ENCODE data around the gene SDK2. TPM values are rescaled to one million over a fixed set of nuclear protein-coding genes. Genes with fewer than 3 reads are reported as not detected.
A peak's percentile ranks its signal among the peaks of the same experiment; 100 is the strongest.

SDK2 gene
- total and polyA plus RNA-seq, 3 experiments from 2014 or later = 0.35 to 0.54 (median 0.44) TPM

DNA sequence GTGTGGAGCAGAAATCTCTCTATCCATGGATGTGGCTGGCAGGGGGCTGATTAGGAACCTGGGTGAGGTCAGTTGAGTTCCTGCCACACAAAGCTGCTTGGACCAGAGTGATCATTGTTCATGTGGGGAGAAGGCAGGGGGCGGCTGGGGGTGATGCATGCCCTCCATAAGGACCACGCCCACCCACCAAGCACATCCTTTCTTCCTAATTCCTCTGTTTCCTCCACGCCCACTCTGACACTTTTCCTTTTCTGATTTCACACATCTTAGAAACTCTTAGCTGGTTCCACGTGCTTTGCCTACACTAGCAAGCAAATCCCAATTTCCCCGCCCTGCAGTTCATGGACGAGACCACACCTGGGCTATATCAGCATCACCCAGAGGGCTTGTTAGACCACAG, 108.5 kb downstream of the SDK2 start:
- POLR2A ChIA-PET = no interaction called here
- H3K36me3 ChIP-seq (ENCODE audit: insufficient read depth, low read length) = no peaks in the 10 kb centered on the region
- Mint-ChIP-seq H3K4me1 (no peaks in the 10 kb centered on the region), H3K27me3 (no peaks in the 10 kb centered on the region), H3K27ac (peak overlapping the region in 1 of 8 donors; percentile 84), H3K36me3 (no peaks in the 10 kb centered on the region), H3K9me3 (no peaks in the 10 kb centered on the region), H3K4me3 (no peak overlapping the region)
- no peak overlapping the region for H3K4me3 ChIP-seq (ENCODE audit: low read length)
- H3K27ac ChIP-seq (ENCODE audit: low read depth, low read length) = no peak overlapping the region
- DNase-seq = no peak
- H3K27me3 ChIP-seq (ENCODE audit: insufficient read depth, low read length, poor library complexity, severe bottlenecking) = no peaks in the 10 kb centered on the region
- no peaks in the 10 kb centered on the region for H3K4me1 ChIP-seq (ENCODE audit: insufficient read depth, low read length)
- CTCF ChIA-PET = no interaction called here
- no peaks in the 10 kb centered on the region for H3K9me3 ChIP-seq (ENCODE audit: low read length)

- H3K4me3 ChIP-seq (ENCODE audit: low read length) = no peak overlapping the region
- H3K27ac ChIP-seq (ENCODE audit: low read depth, low read length) = no peak overlapping the region
- Mint-ChIP-seq H3K9me3 (no peaks in the 10 kb centered on the region), H3K27me3 (no peaks in the 10 kb centered on the region), H3K4me3 (no peak overlapping the region), H3K36me3 (no peaks in the 10 kb centered on the region), H3K27ac (peak overlapping the region in 1 of 8 donors; percentile 28), H3K4me1 (no peaks in the 10 kb centered on the region)
- ChIA-PET CTCF (no interaction called here), POLR2A (no interaction called here)
- H3K4me1 ChIP-seq (ENCODE audit: insufficient read depth, low read length) = no peaks in the 10 kb centered on the region
- no peak for DNase-seq
- H3K9me3 ChIP-seq (ENCODE audit: low read length) = no peaks in the 10 kb centered on the region
- no peaks in the 10 kb centered on the region for H3K36me3 ChIP-seq (ENCODE audit: insufficient read depth, low read length)
- H3K27me3 ChIP-seq (ENCODE audit: insufficient read depth, low read length, poor library complexity, severe bottlenecking) = no peaks in the 10 kb centered on the region
Observed at GRCh38 chr17:73534209-73534909, 109.9 kb downstream of the SDK2 start.

DNA sequence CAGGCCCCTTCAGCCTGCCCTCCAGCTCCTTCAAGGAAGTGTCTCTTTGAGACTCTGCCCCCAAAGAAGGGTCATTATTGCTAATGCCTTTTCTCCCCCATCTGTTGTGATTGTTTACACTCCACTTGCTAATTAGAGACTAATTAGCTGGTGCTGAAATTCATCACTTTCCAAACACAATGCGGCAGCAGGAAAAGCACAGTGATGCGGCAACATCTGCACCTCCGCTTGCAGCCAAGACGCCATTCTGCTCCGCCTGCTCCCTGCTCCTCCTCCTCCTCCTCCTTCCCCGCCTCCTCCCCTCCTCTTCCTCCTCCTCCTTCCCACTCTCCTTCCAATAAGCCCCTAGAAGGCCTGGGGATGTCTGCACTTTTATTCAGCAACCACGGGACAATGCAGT, 110.5 kb downstream of the SDK2 start:
- H3K9me3 Mint-ChIP-seq = no peaks in the 10 kb centered on the region
- no peaks in the 10 kb centered on the region for H3K36me3 Mint-ChIP-seq
- H3K9me3 ChIP-seq (ENCODE audit: low read length) = no peaks in the 10 kb centered on the region
- no peak overlapping the region for H3K4me3 Mint-ChIP-seq
- no peaks in the 10 kb centered on the region for H3K4me1 Mint-ChIP-seq
- CTCF ChIA-PET = no interaction called here
- no peak overlapping the region for H3K4me3 ChIP-seq (ENCODE audit: low read length)
- no peaks in the 10 kb centered on the region for H3K36me3 ChIP-seq (ENCODE audit: insufficient read depth, low read length)
- H3K27ac Mint-ChIP-seq = peak overlapping the region in 1 of 8 donors; percentile 28
- H3K27me3 Mint-ChIP-seq = no peaks in the 10 kb centered on the region
- no peaks in the 10 kb centered on the region for H3K27me3 ChIP-seq (ENCODE audit: insufficient read depth, low read length, poor library complexity, severe bottlenecking)
- no peak for DNase-seq
- no peaks in the 10 kb centered on the region for H3K4me1 ChIP-seq (ENCODE audit: insufficient read depth, low read length)
- POLR2A ChIA-PET = no interaction called here
- no peak overlapping the region for H3K27ac ChIP-seq (ENCODE audit: low read depth, low read length)

GRCh38 chr17:73533127-73533526, 111.1 kb downstream of the SDK2 start:
- no peaks in the 10 kb centered on the region for H3K9me3 ChIP-seq (ENCODE audit: low read length)
- Mint-ChIP-seq H3K36me3 (no peaks in the 10 kb centered on the region), H3K4me1 (no peaks in the 10 kb centered on the region), H3K4me3 (no peak overlapping the region), H3K27me3 (no peaks in the 10 kb centered on the region), H3K27ac (no peak overlapping the region), H3K9me3 (no peaks in the 10 kb centered on the region)
- DNase-seq = no peak
- H3K27ac ChIP-seq (ENCODE audit: low read depth, low read length) = no peak overlapping the region
- CTCF ChIA-PET = no interaction called here
- no peaks in the 10 kb centered on the region for H3K27me3 ChIP-seq (ENCODE audit: insufficient read depth, low read length, poor library complexity, severe bottlenecking)
- no peaks in the 10 kb centered on the region for H3K4me1 ChIP-seq (ENCODE audit: insufficient read depth, low read length)
- H3K4me3 ChIP-seq (ENCODE audit: low read length) = no peak overlapping the region
- H3K36me3 ChIP-seq (ENCODE audit: insufficient read depth, low read length) = no peaks in the 10 kb centered on the region
- POLR2A ChIA-PET = no interaction called here

GRCh38 chr17:73532421-73532901, 111.8 kb downstream of the SDK2 start:
- ChIA-PET POLR2A (no interaction called here), CTCF (no interaction called here)
- H3K4me3 ChIP-seq (ENCODE audit: low read length) = no peak overlapping the region
- H3K4me1 ChIP-seq (ENCODE audit: insufficient read depth, low read length) = no peaks in the 10 kb centered on the region
- H3K27ac Mint-ChIP-seq = no peak overlapping the region
- no peaks in the 10 kb centered on the region for H3K36me3 Mint-ChIP-seq
- no peaks in the 10 kb centered on the region for H3K27me3 Mint-ChIP-seq
- H3K4me3 Mint-ChIP-seq = no peak overlapping the region
- no peaks in the 10 kb centered on the region for H3K9me3 ChIP-seq (ENCODE audit: low read length)
- no peaks in the 10 kb centered on the region for H3K9me3 Mint-ChIP-seq
- no peak overlapping the region for H3K27ac ChIP-seq (ENCODE audit: low read depth, low read length)
- no peaks in the 10 kb centered on the region for H3K4me1 Mint-ChIP-seq
- no peak for DNase-seq
- H3K36me3 ChIP-seq (ENCODE audit: insufficient read depth, low read length) = no peaks in the 10 kb centered on the region
- no peaks in the 10 kb centered on the region for H3K27me3 ChIP-seq (ENCODE audit: insufficient read depth, low read length, poor library complexity, severe bottlenecking)

- Mint-ChIP-seq H3K9me3 (no peaks in the 10 kb centered on the region), H3K27ac (no peak overlapping the region), H3K4me1 (no peaks in the 10 kb centered on the region), H3K27me3 (no peaks in the 10 kb centered on the region), H3K36me3 (no peaks in the 10 kb centered on the region), H3K4me3 (no peak overlapping the region)
- no peaks in the 10 kb centered on the region for H3K36me3 ChIP-seq (ENCODE audit: insufficient read depth, low read length)
- ChIA-PET CTCF (no interaction called here), POLR2A (no interaction called here)
- no peak for DNase-seq
- no peaks in the 10 kb centered on the region for H3K27me3 ChIP-seq (ENCODE audit: insufficient read depth, low read length, poor library complexity, severe bottlenecking)
- no peak overlapping the region for H3K27ac ChIP-seq (ENCODE audit: low read depth, low read length)
- H3K4me3 ChIP-seq (ENCODE audit: low read length) = no peak overlapping the region
- no peaks in the 10 kb centered on the region for H3K9me3 ChIP-seq (ENCODE audit: low read length)
- H3K4me1 ChIP-seq (ENCODE audit: insufficient read depth, low read length) = no peaks in the 10 kb centered on the region
Observed at GRCh38 chr17:73531158-73531557, 113.1 kb downstream of the SDK2 start.

DNA sequence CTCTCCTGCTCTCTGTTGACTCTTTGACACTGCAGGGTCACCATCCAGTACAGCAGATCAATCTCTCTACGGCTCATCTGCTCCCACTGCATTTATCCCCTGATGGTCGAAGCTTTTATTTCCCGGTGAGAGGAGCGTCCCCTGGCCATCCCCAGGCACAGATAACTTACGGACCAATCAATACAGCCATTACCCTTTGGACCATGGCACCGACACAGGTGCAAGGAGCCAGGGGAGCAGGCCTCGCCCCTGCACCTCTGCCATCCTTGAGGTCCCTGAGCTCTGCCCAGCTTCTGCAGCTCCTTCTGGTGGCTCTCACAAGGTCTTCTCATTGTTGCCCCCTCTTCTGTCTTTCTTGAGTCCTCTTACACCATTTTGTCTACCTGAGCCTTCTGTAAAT, 115.6 kb downstream of the SDK2 start:
- no peaks in the 10 kb centered on the region for H3K4me1 ChIP-seq (ENCODE audit: insufficient read depth, low read length)
- H3K36me3 ChIP-seq (ENCODE audit: insufficient read depth, low read length) = no peaks in the 10 kb centered on the region
- no peak overlapping the region for H3K27ac ChIP-seq (ENCODE audit: low read depth, low read length)
- H3K4me1 Mint-ChIP-seq = no peaks in the 10 kb centered on the region
- DNase-seq = no peak
- peak overlapping the region in 1 of 8 donors; percentile 7 for H3K27ac Mint-ChIP-seq
- no peaks in the 10 kb centered on the region for H3K27me3 ChIP-seq (ENCODE audit: insufficient read depth, low read length, poor library complexity, severe bottlenecking)
- no peak overlapping the region for H3K4me3 Mint-ChIP-seq
- H3K9me3 ChIP-seq (ENCODE audit: low read length) = no peaks in the 10 kb centered on the region
- H3K36me3 Mint-ChIP-seq = no peaks in the 10 kb centered on the region
- no peaks in the 10 kb centered on the region for H3K9me3 Mint-ChIP-seq
- ChIA-PET CTCF (no interaction called here), POLR2A (no interaction called here)
- no peak overlapping the region for H3K4me3 ChIP-seq (ENCODE audit: low read length)
- H3K27me3 Mint-ChIP-seq = no peaks in the 10 kb centered on the region

DNA sequence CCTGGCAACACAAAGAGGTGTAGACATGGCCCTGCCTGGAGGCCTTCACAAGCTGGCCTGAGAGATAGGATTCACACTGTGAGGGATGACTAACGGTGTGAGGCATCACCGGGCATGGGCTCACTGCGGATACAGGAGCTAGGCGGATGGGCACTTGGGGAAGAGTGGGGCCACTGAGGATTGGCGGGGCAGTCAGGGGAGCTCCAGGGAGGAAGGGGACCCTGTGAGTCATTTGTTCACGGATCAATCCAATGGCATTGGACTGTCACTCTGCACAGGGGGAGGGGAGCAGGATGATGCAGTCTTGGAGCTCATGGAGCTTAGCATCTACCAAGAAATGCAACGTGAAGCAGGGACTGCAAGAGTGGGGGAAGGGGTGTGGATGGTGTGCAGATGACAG, 117.3 kb downstream of the SDK2 start:
- H3K9me3 Mint-ChIP-seq = no peaks in the 10 kb centered on the region
- no peak overlapping the region for H3K27ac Mint-ChIP-seq
- DNase-seq = no peak
- Histone ChIP-seq H3K4me1 (ENCODE audit: insufficient read depth, low read length) (no peaks in the 10 kb centered on the region), H3K27ac (ENCODE audit: low read depth, low read length) (no peak overlapping the region), H3K9me3 (ENCODE audit: low read length) (no peaks in the 10 kb centered on the region), H3K36me3 (ENCODE audit: insufficient read depth, low read length) (no peaks in the 10 kb centered on the region), H3K4me3 (ENCODE audit: low read length) (no peak overlapping the region), H3K27me3 (ENCODE audit: insufficient read depth, low read length, poor library complexity, severe bottlenecking) (no peaks in the 10 kb centered on the region)
- H3K4me1 Mint-ChIP-seq = no peaks in the 10 kb centered on the region
- no peaks in the 10 kb centered on the region for H3K27me3 Mint-ChIP-seq
- no peak overlapping the region for H3K4me3 Mint-ChIP-seq
- POLR2A ChIA-PET = no interaction called here
- CTCF ChIA-PET = no interaction called here
- peaks cover 0 to 2% (median 0%) of the 10 kb centered on the region in 3 donors for H3K36me3 Mint-ChIP-seq

All from CD8-positive, alpha-beta memory T cell (primary cell).